ENCODE measurements around the gene MORN1. TPM values are rescaled to one million over a fixed set of nuclear protein-coding genes. Genes with fewer than 3 reads are reported as not detected.

Gene MORN1
- total RNA-seq, 1 donor from 2014 or later, result 4.5 TPM

DNA sequence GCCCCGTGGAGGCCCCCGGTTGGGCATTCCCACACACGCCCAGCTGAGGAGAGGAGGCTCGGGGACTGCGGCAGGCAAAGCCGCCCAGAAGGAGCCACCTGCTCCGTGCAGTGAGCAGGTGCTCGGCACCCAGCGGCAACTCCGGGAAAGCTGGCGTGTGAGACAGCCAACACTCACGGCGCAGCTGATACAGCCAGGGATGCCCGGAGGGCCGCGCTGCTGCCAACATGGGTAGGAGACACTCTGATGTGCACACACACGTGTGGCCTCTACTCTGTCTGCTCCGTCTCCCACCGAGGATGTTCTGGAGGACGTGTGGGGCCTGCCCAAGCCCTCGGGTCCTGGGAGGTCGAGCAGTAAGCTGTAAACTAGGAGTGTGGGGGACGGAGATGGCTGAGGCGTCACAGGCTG lies 12.9 kb downstream of the MORN1 start:
- no peaks in the 10 kb centered on the region for H3K27me3 ChIP-seq (ENCODE audit: low read depth)
- no peak for DNase-seq
- TF ChIP-seq, protein P1, sequence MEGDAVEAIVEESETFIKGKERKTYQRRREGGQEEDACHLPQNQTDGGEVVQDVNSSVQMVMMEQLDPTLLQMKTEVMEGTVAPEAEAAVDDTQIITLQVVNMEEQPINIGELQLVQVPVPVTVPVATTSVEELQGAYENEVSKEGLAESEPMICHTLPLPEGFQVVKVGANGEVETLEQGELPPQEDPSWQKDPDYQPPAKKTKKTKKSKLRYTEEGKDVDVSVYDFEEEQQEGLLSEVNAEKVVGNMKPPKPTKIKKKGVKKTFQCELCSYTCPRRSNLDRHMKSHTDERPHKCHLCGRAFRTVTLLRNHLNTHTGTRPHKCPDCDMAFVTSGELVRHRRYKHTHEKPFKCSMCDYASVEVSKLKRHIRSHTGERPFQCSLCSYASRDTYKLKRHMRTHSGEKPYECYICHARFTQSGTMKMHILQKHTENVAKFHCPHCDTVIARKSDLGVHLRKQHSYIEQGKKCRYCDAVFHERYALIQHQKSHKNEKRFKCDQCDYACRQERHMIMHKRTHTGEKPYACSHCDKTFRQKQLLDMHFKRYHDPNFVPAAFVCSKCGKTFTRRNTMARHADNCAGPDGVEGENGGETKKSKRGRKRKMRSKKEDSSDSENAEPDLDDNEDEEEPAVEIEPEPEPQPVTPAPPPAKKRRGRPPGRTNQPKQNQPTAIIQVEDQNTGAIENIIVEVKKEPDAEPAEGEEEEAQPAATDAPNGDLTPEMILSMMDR (IDR thresholded peaks at IDR 0.05; ENCODE audit: borderline replicate concordance), result no peak
- no peak overlapping the region for H3K4me3 ChIP-seq
- H3K36me3 ChIP-seq, result no peaks in the 10 kb centered on the region
- no peaks in the 10 kb centered on the region for H3K9me3 ChIP-seq (replicated peaks)
- H3K27ac ChIP-seq (replicated peaks), result no peak overlapping the region
- intact Hi-C loops (cut with micrococcal nuclease), result no loop called here
- H3K4me1 ChIP-seq, result peaks cover 13% of the 10 kb centered on the region

DNA sequence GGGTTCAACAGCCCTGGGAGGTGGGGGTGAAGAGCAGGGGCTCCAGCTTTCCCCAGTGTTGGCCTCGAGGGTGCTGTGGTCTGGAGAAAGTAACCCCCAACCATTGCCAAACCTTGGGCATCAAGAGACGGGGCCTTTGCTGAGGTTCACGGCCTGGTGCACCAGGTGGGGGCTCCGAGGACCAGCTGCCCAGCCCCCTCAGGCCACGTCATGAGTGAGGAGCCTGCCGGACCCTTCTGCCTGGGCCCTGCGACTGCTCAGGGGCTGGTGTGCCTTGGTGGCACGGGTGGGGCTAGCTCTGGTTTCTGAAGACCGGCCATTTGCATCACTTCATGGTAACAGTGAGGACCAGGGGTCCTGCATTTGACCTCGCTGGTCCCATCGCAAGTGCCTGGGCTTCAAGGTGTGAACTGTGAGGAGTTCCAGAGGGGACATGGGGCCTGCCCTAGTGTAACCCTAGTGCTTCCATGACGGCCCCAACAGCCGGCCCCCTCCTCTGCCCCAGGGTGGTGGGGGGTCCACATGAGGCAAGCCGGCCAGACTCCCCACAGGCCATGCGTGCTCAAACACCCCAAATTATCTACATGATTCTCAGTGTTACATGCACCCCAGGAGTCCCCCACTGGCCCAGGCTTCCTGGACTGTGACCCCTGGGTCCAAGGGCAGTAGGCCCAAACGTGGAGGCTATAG lies 13.5 kb downstream of the MORN1 start:
- Histone ChIP-seq H3K27me3 (ENCODE audit: low read depth) (no peaks in the 10 kb centered on the region), H3K27ac (replicated peaks) (no peak overlapping the region), H3K9me3 (replicated peaks) (no peaks in the 10 kb centered on the region), H3K36me3 (no peaks in the 10 kb centered on the region), H3K4me1 (peaks cover 13% of the 10 kb centered on the region), H3K4me3 (no peak overlapping the region)
- DNase-seq, result no peak
- TF ChIP-seq, protein P1 (IDR thresholded peaks at IDR 0.05; ENCODE audit: borderline replicate concordance), result no peak
- intact Hi-C loops (cut with micrococcal nuclease), result no loop called here

DNA sequence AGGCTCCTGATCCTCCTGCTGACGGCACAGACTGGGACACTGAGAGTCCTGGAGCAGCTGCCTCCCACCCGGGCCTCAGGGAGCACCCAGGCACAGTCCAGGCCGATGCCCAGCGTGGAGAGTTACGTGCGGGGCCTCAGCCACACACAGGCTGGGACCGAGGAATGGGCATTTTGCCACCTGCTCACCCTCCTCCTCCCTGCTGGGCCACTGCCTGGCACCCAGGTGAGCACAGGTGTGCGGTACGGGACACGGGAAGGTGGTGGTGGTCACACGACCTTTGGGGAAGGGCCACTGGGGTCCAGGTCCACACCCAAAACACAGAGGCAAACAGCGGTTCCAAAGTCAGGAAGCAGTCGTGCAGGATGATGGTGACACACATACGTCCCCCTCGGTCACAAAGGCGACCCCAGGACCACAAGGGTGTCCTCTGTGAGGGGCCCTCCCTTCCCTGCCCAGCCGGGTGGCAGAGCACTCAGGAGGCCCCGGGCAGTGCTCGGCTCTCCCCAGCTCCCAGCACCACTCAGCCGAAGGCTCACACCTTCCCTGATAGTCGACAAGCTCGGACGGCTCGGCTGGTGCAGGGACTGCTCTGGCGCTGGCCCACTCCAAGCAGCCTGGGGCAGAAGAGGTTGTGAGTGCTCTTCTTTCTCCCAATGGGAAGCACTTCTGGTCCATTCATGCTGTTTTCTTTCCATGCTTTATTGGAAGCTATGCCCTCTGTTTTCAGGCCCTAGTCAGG lies 14.3 kb downstream of the MORN1 start:
- H3K36me3 ChIP-seq, result no peaks in the 10 kb centered on the region
- peaks cover 12% of the 10 kb centered on the region for H3K4me1 ChIP-seq
- no peak overlapping the region for H3K27ac ChIP-seq (replicated peaks)
- no peaks in the 10 kb centered on the region for H3K27me3 ChIP-seq (ENCODE audit: low read depth)
- TF ChIP-seq, protein P1 (IDR thresholded peaks at IDR 0.05; ENCODE audit: borderline replicate concordance), result no peak
- no peaks in the 10 kb centered on the region for H3K9me3 ChIP-seq (replicated peaks)
- H3K4me3 ChIP-seq, result no peak overlapping the region
- intact Hi-C loops (cut with micrococcal nuclease), result no loop called here
- no peak for DNase-seq

DNA sequence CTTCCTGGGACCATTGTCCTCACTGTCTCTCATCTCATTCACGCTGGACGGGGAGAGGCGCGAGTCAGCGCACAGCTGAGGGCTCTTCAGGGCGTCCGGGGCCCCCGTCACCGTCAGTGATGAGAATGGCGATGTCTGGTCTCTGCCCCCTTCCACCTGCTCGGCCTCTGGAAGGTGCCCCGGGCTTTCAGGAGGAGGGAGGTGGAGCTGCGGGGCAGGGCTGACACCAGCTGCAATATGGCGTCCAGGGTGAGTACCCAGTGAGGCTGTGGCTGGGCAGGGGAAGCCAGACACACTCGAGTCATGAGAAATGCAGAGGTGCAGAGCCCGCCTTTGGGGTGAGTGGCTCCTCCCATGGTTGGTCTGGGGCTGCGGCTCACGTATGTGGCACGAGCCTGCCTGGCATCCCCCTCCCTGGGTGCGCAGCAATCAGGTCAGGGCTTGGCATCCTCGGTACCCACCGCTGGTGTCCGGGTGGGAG lies 15.1 kb downstream of the MORN1 start:
- H3K9me3 ChIP-seq (replicated peaks), result no peaks in the 10 kb centered on the region
- H3K27ac ChIP-seq (replicated peaks), result no peak overlapping the region
- no peaks in the 10 kb centered on the region for H3K27me3 ChIP-seq (ENCODE audit: low read depth)
- TF ChIP-seq, protein P1 (IDR thresholded peaks at IDR 0.05; ENCODE audit: borderline replicate concordance), result no peak
- intact Hi-C loops (cut with micrococcal nuclease), result no loop called here
- H3K4me1 ChIP-seq, result peaks cover 4% of the 10 kb centered on the region
- no peaks in the 10 kb centered on the region for H3K36me3 ChIP-seq
- no peak overlapping the region for H3K4me3 ChIP-seq
- no peak for DNase-seq

DNA sequence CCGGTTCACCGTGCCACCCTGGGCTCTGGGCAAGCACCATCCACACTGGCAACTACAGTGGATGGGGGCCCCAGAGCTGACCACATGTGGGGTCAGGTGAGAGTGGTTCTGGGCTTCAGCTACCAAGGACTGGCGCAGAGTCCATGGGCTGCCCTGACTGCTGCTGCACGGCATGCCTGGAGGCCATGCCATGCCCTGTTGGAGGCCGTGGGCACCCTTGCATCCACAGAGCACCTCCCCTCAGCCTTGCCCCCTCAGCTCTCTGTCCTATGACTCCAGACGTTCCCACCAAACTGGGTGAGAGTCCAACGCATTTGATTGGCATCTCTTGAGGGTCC lies 15.5 kb downstream of the MORN1 start:
- no peak overlapping the region for H3K4me3 ChIP-seq
- no peaks in the 10 kb centered on the region for H3K27me3 ChIP-seq (ENCODE audit: low read depth)
- H3K9me3 ChIP-seq (replicated peaks), result no peaks in the 10 kb centered on the region
- TF ChIP-seq, protein P1 (IDR thresholded peaks at IDR 0.05; ENCODE audit: borderline replicate concordance), result no peak
- H3K27ac ChIP-seq (replicated peaks), result no peak overlapping the region
- no peaks in the 10 kb centered on the region for H3K36me3 ChIP-seq
- intact Hi-C loops (cut with micrococcal nuclease), result no loop called here
- peaks cover under 1% of the 10 kb centered on the region for H3K4me1 ChIP-seq
- no peak for DNase-seq

Measured in left ventricle myocardium inferior (tissue), 1 donor.